Activated effector memory CD4-positive, alpha-beta T cell treated with anti-CD3 and anti-CD28 coated beads, Interleukin-2, amount 50 U/mL, for 16 hours (primary cell): ENCODE data around the gene HTR2B.
"Not testable (repeated sequence)": the region's sequence is repeated elsewhere in the genome, so short reads cannot be mapped to it uniquely, and the experiment has no call there.

Experiments used
- DNase-seq: peaks from one replicate; pipeline ENCODE4 v3.0.0-alpha.2; 2020

The HTR2B gene

GRCh38 chr2:231124838-231125568 is at the start of gene HTR2B:
Gene HTR2B (minus strand): TSS chr2:231125042. CDS start chr2:231123764, 1,278 bp downstream.
- DNase-seq, result no peak

GRCh38 chr2:231174211-231174651 is 49.4 kb upstream of the HTR2B start:
- no peak for DNase-seq

GRCh38 chr2:231172025-231172424 is 47.2 kb upstream of the HTR2B start:
- DNase-seq, result no peak

GRCh38 chr2:231170055-231170454 is 45.2 kb upstream of the HTR2B start:
- DNase-seq, result no peak

- no peak for DNase-seq
Observed at GRCh38 chr2:231169488-231169887, 44.6 kb upstream of the HTR2B start.

- DNase-seq, result no peak
Observed at GRCh38 chr2:231168460-231169139, 43.8 kb upstream of the HTR2B start.

GRCh38 chr2:231167745-231168459 is 43.1 kb upstream of the HTR2B start:
- no peak for DNase-seq

GRCh38 chr2:231163414-231164095 is 38.7 kb upstream of the HTR2B start:
- no peak for DNase-seq

- DNase-seq, result no peak
Observed at GRCh38 chr2:231163011-231163410, 38.2 kb upstream of the HTR2B start.

GRCh38 chr2:231161877-231162329 is 37.1 kb upstream of the HTR2B start:
- no peak for DNase-seq

- DNase-seq, result no peak
Observed at GRCh38 chr2:231161252-231161839, 36.5 kb upstream of the HTR2B start.

- DNase-seq, result no peak
Observed at GRCh38 chr2:231160701-231161100, 35.9 kb upstream of the HTR2B start.

- no peak for DNase-seq
Observed at GRCh38 chr2:231159306-231159705, 34.5 kb upstream of the HTR2B start.

- DNase-seq, result no peak
Observed at GRCh38 chr2:231152800-231153557, 28.1 kb upstream of the HTR2B start.

GRCh38 chr2:231146665-231147064 is 21.8 kb upstream of the HTR2B start:
- DNase-seq, result no peak

- DNase-seq, result no peak
Observed at GRCh38 chr2:231144896-231145295, 20.1 kb upstream of the HTR2B start.

GRCh38 chr2:231140808-231141207 is 16.0 kb upstream of the HTR2B start:
- not testable (repeated sequence) for DNase-seq

GRCh38 chr2:231139796-231140195 is 15.0 kb upstream of the HTR2B start:
- no peak for DNase-seq

- no peak for DNase-seq
Observed at GRCh38 chr2:231138699-231139098, 13.9 kb upstream of the HTR2B start.

GRCh38 chr2:231134910-231135655 is 10.2 kb upstream of the HTR2B start:
- DNase-seq, result no peak
